GM19372 (cell line): ENCODE results near the gene FGR.
"Not testable (repeated sequence)": the region's sequence is repeated elsewhere in the genome, so short reads cannot be mapped to it uniquely, and the experiment has no call there.

Experiments
- ATAC-seq: cut with Tn5 transposase; IDR thresholded peaks from one replicate; pipeline ENCODE4 v1.9.1; 2021; ENCODE audit warnings: mild to moderate bottlenecking, low read depth, moderate library complexity; ENCODE audit not compliant: unreplicated experiment

Gene FGR

GRCh38 chr1:27634985-27635367 is at the start of gene FGR:
FGR (minus strand) TSS chr1:27635185; CDS start chr1:27623916, 11,269 bp downstream.
- no peak for ATAC-seq

- no peak for ATAC-seq
Measured at GRCh38 chr1:27684176-27684575, 49.2 kb upstream of the FGR start.

GRCh38 chr1:27682351-27682944 is 47.5 kb upstream of the FGR start:
- no peak for ATAC-seq

- ATAC-seq: not testable (repeated sequence)
Measured at GRCh38 chr1:27681580-27681979, 46.6 kb upstream of the FGR start.

- ATAC-seq: not testable (repeated sequence)
Measured at GRCh38 chr1:27680225-27680791, 45.3 kb upstream of the FGR start.

- no peak for ATAC-seq
Measured at GRCh38 chr1:27678747-27679146, 43.8 kb upstream of the FGR start.

- no peak for ATAC-seq
Measured at GRCh38 chr1:27676410-27676809, 41.4 kb upstream of the FGR start.

GRCh38 chr1:27672750-27673112 is 37.7 kb upstream of the FGR start:
- no peak for ATAC-seq

- peak; percentile 69 for ATAC-seq
Measured at GRCh38 chr1:27671964-27672749, 37.2 kb upstream of the FGR start, which contains the start of gene IFI6. IFI6 (minus strand) TSS chr1:27672192; CDS start chr1:27669314, 2,878 bp downstream.

GRCh38 chr1:27669876-27670275 is 34.9 kb upstream of the FGR start:
- ATAC-seq: no peak

GRCh38 chr1:27668808-27669723 is 34.1 kb upstream of the FGR start:
- no peak for ATAC-seq

GRCh38 chr1:27668121-27668807 is 33.3 kb upstream of the FGR start:
- no peak for ATAC-seq

- no peak for ATAC-seq
Measured at GRCh38 chr1:27666791-27667254, 31.8 kb upstream of the FGR start.

- no peak for ATAC-seq
Measured at GRCh38 chr1:27666294-27666693, 31.3 kb upstream of the FGR start.

GRCh38 chr1:27665016-27665651 is 30.1 kb upstream of the FGR start:
- no peak for ATAC-seq

GRCh38 chr1:27664291-27664690 is 29.3 kb upstream of the FGR start:
- ATAC-seq: no peak

- peak; percentile 35 for ATAC-seq
Measured at GRCh38 chr1:27662707-27663393, 27.9 kb upstream of the FGR start.

GRCh38 chr1:27662261-27662660 is 27.3 kb upstream of the FGR start:
- ATAC-seq: no peak
